ENCODE measurements around the gene ADH5.
A peak's percentile ranks its signal among the peaks of the same experiment; 100 is the strongest.
"Not testable (repeated sequence)": the region's sequence is repeated elsewhere in the genome, so short reads cannot be mapped to it uniquely, and the experiment has no call there.

The ADH5 gene

DNA sequence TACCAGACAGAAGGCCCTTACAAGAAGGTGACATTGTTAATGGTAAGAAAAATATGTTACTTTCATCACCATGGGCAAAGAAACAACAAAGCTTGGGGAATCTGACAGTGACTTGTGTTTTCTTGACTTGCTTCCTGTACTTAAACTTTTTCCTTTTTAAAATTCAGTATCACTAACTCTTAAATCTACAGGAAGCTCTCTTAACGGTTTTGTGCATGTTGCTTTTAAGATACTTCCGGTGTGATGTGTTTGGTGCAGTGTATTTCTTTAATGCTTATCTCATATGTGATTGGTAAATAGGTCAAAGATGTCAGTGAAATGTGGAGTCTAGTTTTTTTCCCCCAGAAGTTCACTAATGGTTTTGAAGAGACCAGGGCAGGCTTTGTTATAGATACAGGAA lies 45.2 kb downstream of the ADH5 start:
- FAIRE-seq (no peak), DNase-seq (ENCODE audit: insufficient read length, low spot score) (no peak)
- TF ChIP-seq POLR2AphosphoS5 (IDR thresholded peaks at IDR 0.05; ENCODE audit: low read depth, low read length) (no peak), TAF1 (IDR thresholded peaks at IDR 0.05; ENCODE audit: low read depth, low read length) (no peak), SPI1 (IDR thresholded peaks at IDR 0.05; ENCODE audit: low read depth, low read length) (no peak), POLR2A (IDR thresholded peaks at IDR 0.05; ENCODE audit: low read depth, low read length) (no peak)

DNA sequence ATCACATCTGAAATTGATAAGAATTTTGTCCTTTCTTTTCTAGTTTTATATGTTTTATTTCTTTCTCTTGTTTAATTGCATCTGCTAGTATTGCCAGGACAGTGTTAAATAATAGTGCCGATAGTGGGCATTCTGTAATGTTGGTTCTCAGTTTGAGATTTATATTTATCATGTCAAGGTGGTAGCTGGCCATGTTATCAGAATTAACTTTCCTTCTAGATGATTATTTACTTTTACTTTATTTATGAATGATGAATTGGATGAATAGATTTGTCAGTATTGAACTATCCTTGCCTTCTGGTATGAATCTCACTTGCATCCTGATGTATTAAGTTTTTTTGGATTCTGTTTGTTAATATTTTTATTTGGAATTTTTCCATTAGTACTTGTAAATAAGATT lies 50.4 kb downstream of the ADH5 start:
- DNase-seq (ENCODE audit: insufficient read length, low spot score) = no peak
- no peak for FAIRE-seq
- TF ChIP-seq PAX5 (IDR thresholded peaks at IDR 0.05; ENCODE audit: insufficient read depth, low read length, severe bottlenecking) (no peak), SPI1 (IDR thresholded peaks at IDR 0.05; ENCODE audit: low read depth, low read length) (no peak), POLR2AphosphoS5 (IDR thresholded peaks at IDR 0.05; ENCODE audit: low read depth, low read length) (no peak), TAF1 (IDR thresholded peaks at IDR 0.05; ENCODE audit: low read depth, low read length) (no peak), POU2F2 (IDR thresholded peaks at IDR 0.05; ENCODE audit: low read depth, low read length) (no peak), POLR2A (IDR thresholded peaks at IDR 0.05; ENCODE audit: low read depth, low read length) (no peak)

DNA sequence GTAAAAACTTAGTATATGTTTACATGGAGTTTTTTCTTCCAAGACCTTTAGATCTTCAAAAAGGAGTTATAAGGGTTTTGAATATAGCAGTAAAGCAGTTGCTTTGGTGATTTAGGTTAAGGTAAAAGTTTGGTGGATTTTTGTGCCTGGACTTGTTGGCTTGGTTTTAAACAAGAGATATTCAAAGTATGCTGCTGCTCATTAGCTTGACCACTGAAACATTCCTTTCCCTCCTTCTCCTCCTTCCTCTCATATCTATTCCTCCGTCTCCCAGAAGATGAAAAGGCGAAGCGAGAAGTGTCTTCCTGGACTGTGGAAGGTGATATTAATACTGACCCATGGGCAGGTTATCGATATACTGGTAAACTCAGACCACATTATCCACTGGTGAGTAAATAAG lies 54.6 kb downstream of the ADH5 start:
- TF ChIP-seq PAX5 (IDR thresholded peaks at IDR 0.05; ENCODE audit: insufficient read depth, low read length, severe bottlenecking) = no peak
- no peak for TF ChIP-seq SPI1 (IDR thresholded peaks at IDR 0.05; ENCODE audit: low read depth, low read length)
- no peak for TF ChIP-seq POLR2A (IDR thresholded peaks at IDR 0.05; ENCODE audit: low read depth, low read length)
- TF ChIP-seq POU2F2 (IDR thresholded peaks at IDR 0.05; ENCODE audit: low read depth, low read length) = no peak
- TF ChIP-seq POLR2AphosphoS5 (IDR thresholded peaks at IDR 0.05; ENCODE audit: low read depth, low read length) = no peak
- TF ChIP-seq TAF1 (IDR thresholded peaks at IDR 0.05; ENCODE audit: low read depth, low read length) = no peak
- FAIRE-seq (no peak), DNase-seq (ENCODE audit: insufficient read length, low spot score) (no peak)

DNA sequence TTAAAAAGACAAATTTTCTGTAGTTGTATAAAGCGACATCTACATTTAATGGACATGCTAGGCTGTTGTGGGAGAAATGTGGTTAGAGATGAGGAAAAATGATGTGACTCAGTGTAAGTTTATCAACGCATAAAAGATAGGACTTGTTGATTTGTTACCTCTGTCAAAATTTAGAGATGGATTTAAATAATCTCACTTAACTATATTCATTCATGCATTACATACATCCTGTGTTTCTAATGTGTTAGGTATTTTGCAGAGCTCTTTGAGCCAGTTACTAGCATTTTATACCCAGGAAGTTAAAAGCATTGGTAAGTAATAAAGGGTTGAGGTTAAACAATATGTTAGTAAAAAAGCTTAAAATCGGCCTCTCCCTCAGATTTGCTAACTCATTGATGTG lies 58.7 kb downstream of the ADH5 start:
- DNase-seq (ENCODE audit: insufficient read length, low spot score) (no peak), FAIRE-seq (peak; percentile 5)
- TF ChIP-seq TAF1 (IDR thresholded peaks at IDR 0.05; ENCODE audit: low read depth, low read length) (no peak), POLR2AphosphoS5 (IDR thresholded peaks at IDR 0.05; ENCODE audit: low read depth, low read length) (no peak), SPI1 (IDR thresholded peaks at IDR 0.05; ENCODE audit: low read depth, low read length) (no peak), POU2F2 (IDR thresholded peaks at IDR 0.05; ENCODE audit: low read depth, low read length) (no peak), PAX5 (IDR thresholded peaks at IDR 0.05; ENCODE audit: insufficient read depth, low read length, severe bottlenecking) (no peak), POLR2A (IDR thresholded peaks at IDR 0.05; ENCODE audit: low read depth, low read length) (no peak)

DNA sequence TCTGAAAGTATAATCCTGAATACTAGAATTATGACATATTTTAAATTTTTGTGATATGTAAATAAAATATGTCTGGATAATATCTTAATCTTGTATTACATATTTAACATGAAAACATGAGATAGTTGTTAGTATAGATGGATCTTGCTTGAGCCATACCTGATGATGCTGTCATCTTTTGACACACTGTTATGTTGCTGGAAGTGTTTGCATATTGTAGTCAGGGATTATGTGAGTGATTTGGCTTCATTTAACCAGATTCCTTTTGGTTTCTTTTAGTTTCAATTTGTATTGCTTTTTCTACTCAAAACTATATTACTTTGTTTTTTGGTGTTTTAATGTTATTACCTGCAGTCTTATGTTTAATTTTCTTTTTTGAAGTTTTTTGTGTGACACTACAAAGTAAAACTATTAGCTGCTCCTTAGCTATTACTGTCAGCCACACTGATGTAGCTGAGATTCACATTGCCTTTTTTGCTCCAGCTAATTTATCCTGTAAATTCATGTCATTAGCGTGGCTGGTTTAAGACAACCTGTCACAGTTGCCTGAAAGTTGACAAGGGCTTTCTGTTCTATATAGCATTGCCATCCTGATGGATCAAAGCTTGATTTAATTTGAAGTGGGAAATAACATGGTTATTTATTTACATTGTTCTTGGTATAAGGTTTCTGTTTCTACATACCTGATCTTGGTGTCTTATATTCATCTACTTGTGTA lies 59.4 kb downstream of the ADH5 start:
- DNase-seq (ENCODE audit: insufficient read length, low spot score) (no peak), FAIRE-seq (peak; percentile 13)
- TF ChIP-seq TAF1 (IDR thresholded peaks at IDR 0.05; ENCODE audit: low read depth, low read length) = no peak
- TF ChIP-seq PAX5 (IDR thresholded peaks at IDR 0.05; ENCODE audit: insufficient read depth, low read length, severe bottlenecking) = no peak
- no peak for TF ChIP-seq POLR2A (IDR thresholded peaks at IDR 0.05; ENCODE audit: low read depth, low read length)
- no peak for TF ChIP-seq POU2F2 (IDR thresholded peaks at IDR 0.05; ENCODE audit: low read depth, low read length)
- no peak for TF ChIP-seq SPI1 (IDR thresholded peaks at IDR 0.05; ENCODE audit: low read depth, low read length)
- TF ChIP-seq POLR2AphosphoS5 (IDR thresholded peaks at IDR 0.05; ENCODE audit: low read depth, low read length) = no peak

DNA sequence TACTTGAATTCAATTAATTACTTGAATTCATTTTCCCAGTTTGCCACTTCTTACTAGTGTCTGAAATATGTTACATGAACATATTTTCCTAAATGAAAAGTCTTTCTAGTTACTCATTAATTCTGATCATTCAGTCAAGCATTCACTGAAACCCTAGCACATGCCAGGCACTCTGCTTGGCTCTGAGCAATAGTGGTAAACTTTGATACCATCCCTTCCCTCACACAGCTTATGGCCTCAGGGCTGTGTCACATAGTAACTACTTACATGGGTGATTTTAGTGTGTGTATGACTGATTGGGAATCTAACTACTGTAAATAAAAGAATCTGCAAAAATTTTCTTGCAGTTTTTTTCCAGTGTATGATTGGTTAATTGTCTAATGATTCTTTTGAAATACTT lies 60.4 kb downstream of the ADH5 start:
- DNase-seq (ENCODE audit: insufficient read length, low spot score) = no peak
- TF ChIP-seq POU2F2 (IDR thresholded peaks at IDR 0.05; ENCODE audit: low read depth, low read length) (no peak), POLR2AphosphoS5 (IDR thresholded peaks at IDR 0.05; ENCODE audit: low read depth, low read length) (no peak), PAX5 (IDR thresholded peaks at IDR 0.05; ENCODE audit: insufficient read depth, low read length, severe bottlenecking) (no peak), SPI1 (IDR thresholded peaks at IDR 0.05; ENCODE audit: low read depth, low read length) (no peak), POLR2A (IDR thresholded peaks at IDR 0.05; ENCODE audit: low read depth, low read length) (no peak), TAF1 (IDR thresholded peaks at IDR 0.05; ENCODE audit: low read depth, low read length) (no peak)
- no peak for FAIRE-seq

DNA sequence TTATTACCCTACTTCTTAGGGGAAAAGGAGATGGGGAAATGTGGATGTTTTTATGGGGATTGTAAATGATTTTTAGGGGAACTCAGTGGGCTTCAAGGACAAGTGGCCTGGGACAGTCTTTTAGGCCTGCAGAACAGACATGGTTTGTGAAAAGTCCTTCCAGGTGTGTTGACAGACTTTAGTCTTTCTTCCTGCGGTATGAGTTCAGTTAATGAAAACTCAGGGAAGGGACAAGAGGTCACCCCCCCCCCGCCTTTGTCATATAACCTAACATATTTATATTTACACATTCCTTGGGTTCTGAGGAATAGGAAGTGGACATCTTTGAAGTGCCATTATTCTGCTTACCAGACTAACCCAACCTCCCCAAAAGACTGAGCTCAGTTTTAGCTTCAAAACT lies 61.3 kb downstream of the ADH5 start:
- FAIRE-seq (no peak), DNase-seq (ENCODE audit: insufficient read length, low spot score) (no peak)
- TF ChIP-seq POLR2A (IDR thresholded peaks at IDR 0.05; ENCODE audit: low read depth, low read length) (no peak), POLR2AphosphoS5 (IDR thresholded peaks at IDR 0.05; ENCODE audit: low read depth, low read length) (no peak)

DNA sequence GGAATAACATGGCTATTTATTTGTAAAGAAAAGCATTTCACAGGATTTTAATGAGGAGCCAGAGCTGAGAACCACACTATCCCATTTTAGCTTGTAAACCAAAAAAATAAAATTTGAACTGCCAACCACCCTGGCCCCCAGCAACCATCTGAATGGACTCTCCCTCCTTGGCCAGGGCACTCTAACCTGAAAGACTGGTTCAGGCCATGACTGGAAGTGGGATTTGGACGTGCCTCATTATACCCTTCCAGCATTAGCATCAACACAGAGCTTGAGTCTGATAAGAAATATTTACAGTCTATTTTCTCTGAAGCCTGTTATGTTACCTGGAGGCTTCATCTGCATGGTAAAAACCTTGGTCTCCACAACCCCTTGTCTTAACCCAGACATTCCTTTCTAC lies 63.1 kb downstream of the ADH5 start:
- TF ChIP-seq POLR2A (IDR thresholded peaks at IDR 0.05; ENCODE audit: low read depth, low read length) (no peak), POLR2AphosphoS5 (IDR thresholded peaks at IDR 0.05; ENCODE audit: low read depth, low read length) (no peak), PAX5 (IDR thresholded peaks at IDR 0.05; ENCODE audit: insufficient read depth, low read length, severe bottlenecking) (no peak)
- DNase-seq (ENCODE audit: insufficient read length, low spot score) (no peak), FAIRE-seq (no peak)

DNA sequence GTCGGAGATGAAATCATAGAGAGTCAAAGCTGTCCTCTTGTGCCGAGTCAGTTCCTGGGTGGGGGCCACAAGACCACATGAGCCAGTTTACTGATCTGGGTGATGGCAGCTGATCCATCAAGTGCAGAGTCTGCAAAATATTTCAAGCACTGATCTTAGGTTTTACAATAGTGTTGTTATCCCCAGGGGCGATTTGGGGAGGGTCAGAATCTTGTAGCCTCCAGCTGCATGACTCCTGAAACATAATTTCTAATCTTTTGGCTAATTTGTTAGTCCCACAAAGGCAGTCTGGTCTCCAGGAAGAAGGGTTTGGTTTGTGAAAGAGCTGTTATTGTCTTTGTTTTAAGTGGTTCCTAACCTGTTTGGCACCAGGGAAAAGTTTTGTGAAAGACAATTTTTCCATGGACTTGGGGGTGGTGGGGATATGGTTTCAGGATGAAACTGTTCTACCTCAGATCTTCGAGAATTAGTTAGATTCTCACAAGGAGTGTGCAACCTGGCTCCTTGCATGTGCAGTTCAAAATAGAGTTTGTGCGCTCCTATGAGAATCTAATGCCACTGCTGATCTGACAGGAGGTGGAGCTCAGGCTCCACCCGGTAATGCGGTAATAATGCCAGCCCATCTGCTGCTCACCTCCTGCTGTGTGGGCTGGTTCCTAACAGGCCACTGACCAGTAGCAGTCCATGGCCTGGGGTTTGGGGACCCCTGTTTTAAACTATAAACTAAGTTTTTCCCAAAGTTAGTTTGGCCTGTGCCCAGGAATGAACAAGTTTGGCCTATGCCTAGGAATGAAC lies 63.9 kb downstream of the ADH5 start:
- FAIRE-seq = no peak

DNA sequence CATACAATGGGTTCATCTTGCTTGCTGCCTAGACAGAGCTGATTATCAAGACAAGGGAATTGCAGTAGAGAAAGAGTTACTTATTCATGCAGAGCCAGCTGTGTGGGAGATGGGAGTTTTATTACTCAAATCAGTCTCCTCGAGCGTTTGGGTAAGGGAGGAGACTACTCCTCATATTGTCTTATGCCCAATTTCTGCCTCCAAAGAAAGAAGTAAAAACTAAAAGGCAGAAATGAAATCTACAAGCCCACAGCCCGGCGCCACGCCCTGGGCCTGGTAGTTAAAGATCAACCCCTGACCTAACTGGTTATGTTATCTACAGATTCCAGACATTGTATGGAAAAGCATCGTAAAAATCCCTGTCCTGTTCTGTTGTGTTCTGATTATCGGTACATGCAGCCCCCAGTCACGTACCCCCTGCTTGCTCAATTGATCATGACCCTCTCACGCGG lies 64.8 kb downstream of the ADH5 start:
- DNase-seq (ENCODE audit: insufficient read length, low spot score); FAIRE-seq: not testable (repeated sequence)

More for the DNA sequence above, 63.9 kb downstream of the ADH5 start:
- no peak for DNase-seq (ENCODE audit: insufficient read length, low spot score)
- no peak for TF ChIP-seq POLR2AphosphoS5 (IDR thresholded peaks at IDR 0.05; ENCODE audit: low read depth, low read length)
- no peak for TF ChIP-seq POLR2A (IDR thresholded peaks at IDR 0.05; ENCODE audit: low read depth, low read length)
- TF ChIP-seq PAX5 (IDR thresholded peaks at IDR 0.05; ENCODE audit: insufficient read depth, low read length, severe bottlenecking) = no peak
- TF ChIP-seq TAF1 (IDR thresholded peaks at IDR 0.05; ENCODE audit: low read depth, low read length) = no peak
- TF ChIP-seq SPI1 (IDR thresholded peaks at IDR 0.05; ENCODE audit: low read depth, low read length) = no peak
- TF ChIP-seq POU2F2 (IDR thresholded peaks at IDR 0.05; ENCODE audit: low read depth, low read length) = no peak

Measured in GM12891 (cell line).